Measurements from ENCODE around the gene ALLC.

Gene ALLC

DNA sequence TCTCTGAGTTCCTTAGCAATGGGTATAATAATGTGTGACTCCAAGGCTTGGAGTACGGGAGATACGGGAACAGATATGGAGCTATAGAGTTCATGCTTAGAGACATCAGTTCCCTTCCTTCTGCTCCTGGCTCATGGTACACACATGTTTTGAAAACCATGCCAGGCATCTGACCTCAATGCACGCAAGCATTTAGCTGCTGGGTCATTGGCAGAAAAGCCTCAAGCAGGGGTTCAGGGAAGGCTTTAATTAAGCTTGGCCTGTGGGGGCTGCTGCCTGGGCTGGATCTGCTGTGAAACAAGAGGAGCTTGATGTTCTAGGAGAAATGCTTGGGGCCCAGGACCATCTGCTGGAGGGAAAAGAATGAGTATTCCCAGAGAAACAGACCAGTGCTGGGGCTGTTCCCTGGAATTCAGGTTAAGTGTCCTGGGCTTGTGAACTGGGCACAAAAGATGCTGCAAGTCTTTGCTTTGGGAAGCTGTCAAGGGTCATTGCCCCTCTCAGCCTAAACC, 3.2 kb downstream of the ALLC start:
- Histone ChIP-seq H2AFZ (ENCODE audit: low read depth, low read length) (no peak overlapping the region), H2AK5ac (ENCODE audit: low read length, severe bottlenecking) (no peak overlapping the region), H2BK15ac (ENCODE audit: low read depth, poor library complexity, severe bottlenecking) (no peak overlapping the region), H2BK12ac (ENCODE audit: low read length in 2 of 2) (no peak overlapping the region), H3K23ac (ENCODE audit: low read length in 2 of 2) (no peak overlapping the region), H2BK120ac (ENCODE audit: low read depth, low read length) (no peak overlapping the region), H3K9me3 (ENCODE audit: control insufficient read depth, low read length) (no peaks in the 10 kb centered on the region), H3K4me2 (ENCODE audit: low read length, poor library complexity, severe bottlenecking) (no peak overlapping the region), H3K27me3 (ENCODE audit: control insufficient read depth in 1 of 2, insufficient read depth in 1 of 2, low read length in 2 of 2) (peaks cover 0 to 12% of the 10 kb centered on the region in 2 experiments), H3K14ac (ENCODE audit: low read length in 2 of 2) (no peak overlapping the region), H3K36me3 (ENCODE audit: control insufficient read depth in 1 of 2, insufficient read depth in 2 of 2, low read depth in 1 of 2, low read length in 2 of 2) (no peaks in the 10 kb centered on the region), H3K9ac (ENCODE audit: low read length) (no peak overlapping the region), H4K8ac (ENCODE audit: low read length) (no peak overlapping the region), H2BK5ac (ENCODE audit: low read depth, low read length, poor library complexity, severe bottlenecking) (no peak overlapping the region), H3K4me3 (ENCODE audit: insufficient read depth in 1 of 2, low read depth in 1 of 2, low read length in 2 of 2) (no peak overlapping the region), H3K27ac (ENCODE audit: low read length, poor library complexity, severe bottlenecking) (no peak overlapping the region), H4K91ac (ENCODE audit: low read length) (no peak overlapping the region), H3K79me1 (replicated peaks; ENCODE audit: low read length, poor library complexity, severe bottlenecking) (no peaks in the 10 kb centered on the region), H3K4me1 (ENCODE audit: control insufficient read depth, insufficient read depth, low read depth, low read length) (peaks cover 14% of the 10 kb centered on the region), H3K4ac (ENCODE audit: low read depth in 1 of 2, low read length in 2 of 2) (no peak overlapping the region), H3K18ac (ENCODE audit: low read depth in 1 of 2, low read length in 2 of 2) (no peak overlapping the region)
- no peak for DNase-seq
- WGBS: 100% methylated on average over 3 of the region's 3 CpGs

DNA sequence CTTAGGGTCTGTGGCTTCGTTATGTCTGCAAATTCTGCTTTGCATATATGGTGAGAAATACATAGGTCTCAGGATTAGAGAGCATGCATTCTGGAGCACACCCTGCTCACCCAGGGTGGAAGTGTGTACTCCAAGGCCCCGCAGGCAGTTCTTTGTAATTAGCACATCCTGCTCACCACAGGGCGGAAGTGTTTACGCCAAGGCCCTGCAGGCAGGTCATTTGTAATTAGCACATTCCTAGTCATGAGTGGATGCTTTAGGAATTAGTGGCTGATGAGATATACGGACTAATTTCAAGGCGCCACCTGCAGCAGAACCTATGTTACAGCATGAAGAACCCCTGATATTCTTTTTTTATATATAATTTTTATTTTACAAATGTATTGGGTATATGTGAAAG, 4.2 kb downstream of the ALLC start:
- Histone ChIP-seq H3K9me3 (ENCODE audit: control insufficient read depth, low read length) (no peaks in the 10 kb centered on the region), H3K4me1 (ENCODE audit: control insufficient read depth, insufficient read depth, low read depth, low read length) (peaks cover 6% of the 10 kb centered on the region), H4K91ac (ENCODE audit: low read length) (no peak overlapping the region), H3K4me2 (ENCODE audit: low read length, poor library complexity, severe bottlenecking) (no peak overlapping the region), H3K23ac (ENCODE audit: low read length in 2 of 2) (no peak overlapping the region), H2BK15ac (ENCODE audit: low read depth, poor library complexity, severe bottlenecking) (no peak overlapping the region), H3K4me3 (ENCODE audit: insufficient read depth in 1 of 2, low read depth in 1 of 2, low read length in 2 of 2) (no peak overlapping the region), H2AFZ (ENCODE audit: low read depth, low read length) (no peak overlapping the region), H4K8ac (ENCODE audit: low read length) (no peak overlapping the region), H3K27ac (ENCODE audit: low read length, poor library complexity, severe bottlenecking) (no peak overlapping the region), H2BK12ac (ENCODE audit: low read length in 2 of 2) (no peak overlapping the region), H3K27me3 (ENCODE audit: control insufficient read depth in 1 of 2, insufficient read depth in 1 of 2, low read length in 2 of 2) (peaks cover 0 to 17% of the 10 kb centered on the region in 2 experiments), H3K14ac (ENCODE audit: low read length in 2 of 2) (no peak overlapping the region), H3K4ac (ENCODE audit: low read depth in 1 of 2, low read length in 2 of 2) (no peak overlapping the region), H2AK5ac (ENCODE audit: low read length, severe bottlenecking) (no peak overlapping the region), H3K18ac (ENCODE audit: low read depth in 1 of 2, low read length in 2 of 2) (no peak overlapping the region), H3K9ac (ENCODE audit: low read length) (no peak overlapping the region), H2BK120ac (ENCODE audit: low read depth, low read length) (no peak overlapping the region), H2BK5ac (ENCODE audit: low read depth, low read length, poor library complexity, severe bottlenecking) (no peak overlapping the region), H3K36me3 (ENCODE audit: control insufficient read depth in 1 of 2, insufficient read depth in 2 of 2, low read depth in 1 of 2, low read length in 2 of 2) (no peaks in the 10 kb centered on the region), H3K79me1 (replicated peaks; ENCODE audit: low read length, poor library complexity, severe bottlenecking) (no peaks in the 10 kb centered on the region)
- no peak for DNase-seq
- WGBS: 71% methylated on average over 4 of the region's 6 CpGs

DNA sequence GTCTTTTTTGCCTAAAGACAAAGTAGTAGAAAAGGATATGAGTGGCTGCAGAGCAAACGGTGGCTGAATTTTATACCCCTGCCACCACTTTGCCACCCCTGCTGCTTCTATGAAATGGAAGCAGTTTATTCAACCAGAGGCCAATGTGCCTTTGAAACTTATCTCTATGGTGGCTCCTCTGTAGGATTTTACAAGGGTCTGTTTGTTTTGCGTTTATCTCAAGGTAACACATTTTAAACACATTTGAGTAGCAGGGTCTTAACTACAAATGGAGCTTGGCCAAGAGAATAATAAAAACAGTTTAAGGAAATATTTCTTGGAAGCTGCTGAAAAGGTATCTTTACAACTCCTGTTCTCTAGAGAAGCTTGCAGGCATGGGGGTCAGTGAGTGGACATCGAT, 6.1 kb downstream of the ALLC start:
- Histone ChIP-seq H2BK12ac (ENCODE audit: low read length in 2 of 2) (no peak overlapping the region), H2AK5ac (ENCODE audit: low read length, severe bottlenecking) (no peak overlapping the region), H3K4me2 (ENCODE audit: low read length, poor library complexity, severe bottlenecking) (no peak overlapping the region), H2BK120ac (ENCODE audit: low read depth, low read length) (no peak overlapping the region), H3K4ac (ENCODE audit: low read depth in 1 of 2, low read length in 2 of 2) (no peak overlapping the region), H3K18ac (ENCODE audit: low read depth in 1 of 2, low read length in 2 of 2) (no peak overlapping the region), H4K91ac (ENCODE audit: low read length) (no peak overlapping the region), H4K8ac (ENCODE audit: low read length) (no peak overlapping the region), H3K79me1 (replicated peaks; ENCODE audit: low read length, poor library complexity, severe bottlenecking) (no peaks in the 10 kb centered on the region), H3K9ac (ENCODE audit: low read length) (no peak overlapping the region), H3K9me3 (ENCODE audit: control insufficient read depth, low read length) (no peaks in the 10 kb centered on the region), H3K27ac (ENCODE audit: low read length, poor library complexity, severe bottlenecking) (no peak overlapping the region), H3K23ac (ENCODE audit: low read length in 2 of 2) (no peak overlapping the region), H2BK5ac (ENCODE audit: low read depth, low read length, poor library complexity, severe bottlenecking) (no peak overlapping the region), H3K4me3 (ENCODE audit: insufficient read depth in 1 of 2, low read depth in 1 of 2, low read length in 2 of 2) (no peak overlapping the region), H3K14ac (ENCODE audit: low read length in 2 of 2) (no peak overlapping the region), H3K27me3 (ENCODE audit: control insufficient read depth in 1 of 2, insufficient read depth in 1 of 2, low read length in 2 of 2) (peaks cover 0 to 18% of the 10 kb centered on the region in 2 experiments), H3K36me3 (ENCODE audit: control insufficient read depth in 1 of 2, insufficient read depth in 2 of 2, low read depth in 1 of 2, low read length in 2 of 2) (no peaks in the 10 kb centered on the region), H2BK15ac (ENCODE audit: low read depth, poor library complexity, severe bottlenecking) (no peak overlapping the region), H3K4me1 (ENCODE audit: control insufficient read depth, insufficient read depth, low read depth, low read length) (no peaks in the 10 kb centered on the region), H2AFZ (ENCODE audit: low read depth, low read length) (no peak overlapping the region)
- WGBS: 69% methylated on average over 2 of the region's 3 CpGs
- no peak for DNase-seq

DNA sequence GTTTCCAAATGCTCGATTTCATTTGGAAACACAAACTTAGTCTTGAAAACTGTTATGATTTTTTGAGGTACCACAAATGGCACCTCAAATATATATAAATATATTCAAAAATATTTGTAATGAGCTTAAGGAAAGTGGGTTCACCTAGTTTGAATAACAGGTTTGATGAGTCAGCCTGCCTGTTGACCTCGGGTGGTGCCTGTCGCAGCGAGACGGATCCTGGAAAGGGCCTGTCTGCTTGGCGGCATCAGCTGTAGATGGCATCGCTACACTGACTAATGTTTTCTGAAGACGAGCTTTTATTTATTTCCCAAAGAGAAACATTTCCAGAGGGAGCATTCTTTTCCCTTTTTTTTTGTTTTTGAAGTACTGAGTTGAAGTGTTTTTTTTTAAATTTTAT, 6.9 kb downstream of the ALLC start:
- H2BK12ac ChIP-seq (ENCODE audit: low read length in 2 of 2): no peak overlapping the region
- no peaks in the 10 kb centered on the region for H3K9me3 ChIP-seq (ENCODE audit: control insufficient read depth, low read length)
- DNase-seq: no peak
- H2BK15ac ChIP-seq (ENCODE audit: low read depth, poor library complexity, severe bottlenecking): no peak overlapping the region
- H3K9ac ChIP-seq (ENCODE audit: low read length): no peak overlapping the region
- H3K23ac ChIP-seq (ENCODE audit: low read length in 2 of 2): no peak overlapping the region
- no peak overlapping the region for H2BK120ac ChIP-seq (ENCODE audit: low read depth, low read length)
- peaks cover 0 to 18% of the 10 kb centered on the region in 2 experiments for H3K27me3 ChIP-seq (ENCODE audit: control insufficient read depth in 1 of 2, insufficient read depth in 1 of 2, low read length in 2 of 2)
- no peaks in the 10 kb centered on the region for H3K36me3 ChIP-seq (ENCODE audit: control insufficient read depth in 1 of 2, insufficient read depth in 2 of 2, low read depth in 1 of 2, low read length in 2 of 2)
- no peak overlapping the region for H3K18ac ChIP-seq (ENCODE audit: low read depth in 1 of 2, low read length in 2 of 2)
- H2AFZ ChIP-seq (ENCODE audit: low read depth, low read length): no peak overlapping the region
- no peak overlapping the region for H4K91ac ChIP-seq (ENCODE audit: low read length)
- H3K4me1 ChIP-seq (ENCODE audit: control insufficient read depth, insufficient read depth, low read depth, low read length): no peaks in the 10 kb centered on the region
- no peak overlapping the region for H3K4me2 ChIP-seq (ENCODE audit: low read length, poor library complexity, severe bottlenecking)
- H3K79me1 ChIP-seq (replicated peaks; ENCODE audit: low read length, poor library complexity, severe bottlenecking): no peaks in the 10 kb centered on the region
- no peak overlapping the region for H3K14ac ChIP-seq (ENCODE audit: low read length in 2 of 2)
- no peak overlapping the region for H3K27ac ChIP-seq (ENCODE audit: low read length, poor library complexity, severe bottlenecking)
- no peak overlapping the region for H3K4ac ChIP-seq (ENCODE audit: low read depth in 1 of 2, low read length in 2 of 2)
- H2BK5ac ChIP-seq (ENCODE audit: low read depth, low read length, poor library complexity, severe bottlenecking): no peak overlapping the region
- no peak overlapping the region for H3K4me3 ChIP-seq (ENCODE audit: insufficient read depth in 1 of 2, low read depth in 1 of 2, low read length in 2 of 2)
- H4K8ac ChIP-seq (ENCODE audit: low read length): no peak overlapping the region
- WGBS: 95% methylated on average over 7 of the region's 8 CpGs
- no peak overlapping the region for H2AK5ac ChIP-seq (ENCODE audit: low read length, severe bottlenecking)
